ENCODE measurements around the gene RNPC3. TPM values are rescaled to one million over a fixed set of nuclear protein-coding genes. Genes with fewer than 3 reads are reported as not detected.

Gene RNPC3
- total RNA-seq, 1 experiment from 2014 or later = 12.2 TPM

DNA sequence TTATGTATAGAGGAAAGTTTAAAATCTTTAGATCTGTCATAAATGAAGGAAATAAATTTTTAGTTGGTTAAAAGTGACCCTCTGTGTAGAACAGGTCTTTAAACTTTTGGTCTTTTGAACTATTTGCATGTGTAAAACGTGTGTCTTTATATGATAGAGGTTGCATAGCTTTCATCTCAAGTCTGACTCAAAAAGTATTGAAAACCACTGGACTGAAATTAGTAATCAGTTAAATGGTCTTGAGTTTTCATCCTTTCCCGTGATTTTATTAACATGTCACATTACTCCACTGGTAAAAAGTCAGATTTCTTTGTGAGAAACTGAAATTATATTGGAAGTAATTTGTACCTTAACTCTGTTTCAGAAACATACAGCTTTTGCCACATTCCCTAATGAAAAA lies 1.8 kb downstream of the RNPC3 start:
- no peak overlapping the region for H4K91ac ChIP-seq (ENCODE audit: insufficient read length, low read depth, low read length)
- H3K4me1 ChIP-seq (ENCODE audit: insufficient read depth, low read length) = no peaks in the 10 kb centered on the region
- no peak overlapping the region for H3K27ac ChIP-seq (ENCODE audit: insufficient read length, low read depth, low read length)
- H3K36me3 Mint-ChIP-seq (ENCODE audit: insufficient read depth in 1 of 3, low read depth in 3 of 3) = peaks cover 7 to 16% (median 10%) of the 10 kb centered on the region in 3 experiments; a peak in 5 of 7 replicates
- no peak overlapping the region for H3K9ac ChIP-seq (ENCODE audit: extremely low read depth, insufficient read length, low read length)
- H3K4me1 Mint-ChIP-seq = peaks cover 10 to 13% of the 10 kb centered on the region in 2 experiments
- no peak overlapping the region for H3K23ac ChIP-seq (ENCODE audit: insufficient read length, low read depth, low read length)
- no peak overlapping the region for H3K14ac ChIP-seq (ENCODE audit: insufficient read depth, low read length)
- H3K27me3 Mint-ChIP-seq (ENCODE audit: low read depth) = no peaks in the 10 kb centered on the region
- H3K4me2 ChIP-seq (ENCODE audit: insufficient read depth, insufficient read length, low read length) = no peak overlapping the region
- peak overlapping the region; percentile 99; a peak in 4 of 5 replicates for H3K4me3 Mint-ChIP-seq
- H3T11ph ChIP-seq (ENCODE audit: low read length) = no peak overlapping the region
- no peak overlapping the region for H4K8ac ChIP-seq (replicated peaks; ENCODE audit: insufficient read length, low read depth, low read length)
- no CpG with 5 or more reads among the region's 2 CpGs for WGBS (ENCODE audit: extremely low coverage, insufficient read length, low lambda C conversion rate)
- no peak overlapping the region for H3K4ac ChIP-seq (ENCODE audit: low read depth, low read length)
- no peaks in the 10 kb centered on the region for H4K20me1 ChIP-seq (ENCODE audit: control insufficient read depth, insufficient read depth, insufficient read length)
- no peak overlapping the region for H2BK5ac ChIP-seq (ENCODE audit: insufficient read length, low read length)
- no peak overlapping the region for H2AFZ ChIP-seq (ENCODE audit: low read length)
- H2BK15ac ChIP-seq (ENCODE audit: low read depth, low read length) = no peak overlapping the region
- no peak overlapping the region for H2BK12ac ChIP-seq (ENCODE audit: insufficient read length, low read depth, low read length)
- H2BK20ac ChIP-seq (ENCODE audit: low read depth, low read length, poor library complexity, severe bottlenecking) = no peak overlapping the region
- no peak overlapping the region for H4K5ac ChIP-seq (ENCODE audit: insufficient read length, low read depth, low read length)
- no peaks in the 10 kb centered on the region for H3K9me3 ChIP-seq (ENCODE audit: control insufficient read depth, low read depth, low read length)
- no peaks in the 10 kb centered on the region for H3K27me3 ChIP-seq (ENCODE audit: insufficient read depth, low read length)
- no peaks in the 10 kb centered on the region for H3K23me2 ChIP-seq (ENCODE audit: insufficient read length, low read depth, low read length, poor library complexity, severe bottlenecking)
- peaks cover 3 to 11% of the 10 kb centered on the region in 2 experiments; a peak in 2 of 5 replicates for H3K9me3 Mint-ChIP-seq
- no peak for DNase-seq
- no peak overlapping the region for H3K18ac ChIP-seq (ENCODE audit: insufficient read length, low read depth, low read length)
- H2BK120ac ChIP-seq (ENCODE audit: low read depth, low read length, poor library complexity, severe bottlenecking) = no peak overlapping the region
- no peak overlapping the region for H3K56ac ChIP-seq (ENCODE audit: insufficient read length, low read depth, low read length)
- H3K27ac Mint-ChIP-seq = no peak overlapping the region
- TF ChIP-seq, protein P1, sequence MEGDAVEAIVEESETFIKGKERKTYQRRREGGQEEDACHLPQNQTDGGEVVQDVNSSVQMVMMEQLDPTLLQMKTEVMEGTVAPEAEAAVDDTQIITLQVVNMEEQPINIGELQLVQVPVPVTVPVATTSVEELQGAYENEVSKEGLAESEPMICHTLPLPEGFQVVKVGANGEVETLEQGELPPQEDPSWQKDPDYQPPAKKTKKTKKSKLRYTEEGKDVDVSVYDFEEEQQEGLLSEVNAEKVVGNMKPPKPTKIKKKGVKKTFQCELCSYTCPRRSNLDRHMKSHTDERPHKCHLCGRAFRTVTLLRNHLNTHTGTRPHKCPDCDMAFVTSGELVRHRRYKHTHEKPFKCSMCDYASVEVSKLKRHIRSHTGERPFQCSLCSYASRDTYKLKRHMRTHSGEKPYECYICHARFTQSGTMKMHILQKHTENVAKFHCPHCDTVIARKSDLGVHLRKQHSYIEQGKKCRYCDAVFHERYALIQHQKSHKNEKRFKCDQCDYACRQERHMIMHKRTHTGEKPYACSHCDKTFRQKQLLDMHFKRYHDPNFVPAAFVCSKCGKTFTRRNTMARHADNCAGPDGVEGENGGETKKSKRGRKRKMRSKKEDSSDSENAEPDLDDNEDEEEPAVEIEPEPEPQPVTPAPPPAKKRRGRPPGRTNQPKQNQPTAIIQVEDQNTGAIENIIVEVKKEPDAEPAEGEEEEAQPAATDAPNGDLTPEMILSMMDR (conservative IDR thresholded peaks at IDR 0.05) = no peak
- H3K79me2 ChIP-seq (ENCODE audit: insufficient read depth, low read length) = peaks cover 2% of the 10 kb centered on the region; the same call in 1 of the 2 replicates
- H2AK5ac ChIP-seq (ENCODE audit: insufficient read length, low read length) = no peak overlapping the region
- H3K79me1 ChIP-seq (ENCODE audit: insufficient read depth, low read depth, low read length, poor library complexity, severe bottlenecking) = no peaks in the 10 kb centered on the region

Data from H9 (cell line).